NCI-H446 (cell line): ENCODE measurements around the gene B4GALNT4.
"Not testable (repeated sequence)": the region's sequence is repeated elsewhere in the genome, so short reads cannot be mapped to it uniquely, and the experiment has no call there.

Experiments
- DNase-seq, 2 experiments: peaks; one replicate each; lab custom pipeline; 2025; lab: John Stamatoyannopoulos, UW

Gene B4GALNT4

DNA sequence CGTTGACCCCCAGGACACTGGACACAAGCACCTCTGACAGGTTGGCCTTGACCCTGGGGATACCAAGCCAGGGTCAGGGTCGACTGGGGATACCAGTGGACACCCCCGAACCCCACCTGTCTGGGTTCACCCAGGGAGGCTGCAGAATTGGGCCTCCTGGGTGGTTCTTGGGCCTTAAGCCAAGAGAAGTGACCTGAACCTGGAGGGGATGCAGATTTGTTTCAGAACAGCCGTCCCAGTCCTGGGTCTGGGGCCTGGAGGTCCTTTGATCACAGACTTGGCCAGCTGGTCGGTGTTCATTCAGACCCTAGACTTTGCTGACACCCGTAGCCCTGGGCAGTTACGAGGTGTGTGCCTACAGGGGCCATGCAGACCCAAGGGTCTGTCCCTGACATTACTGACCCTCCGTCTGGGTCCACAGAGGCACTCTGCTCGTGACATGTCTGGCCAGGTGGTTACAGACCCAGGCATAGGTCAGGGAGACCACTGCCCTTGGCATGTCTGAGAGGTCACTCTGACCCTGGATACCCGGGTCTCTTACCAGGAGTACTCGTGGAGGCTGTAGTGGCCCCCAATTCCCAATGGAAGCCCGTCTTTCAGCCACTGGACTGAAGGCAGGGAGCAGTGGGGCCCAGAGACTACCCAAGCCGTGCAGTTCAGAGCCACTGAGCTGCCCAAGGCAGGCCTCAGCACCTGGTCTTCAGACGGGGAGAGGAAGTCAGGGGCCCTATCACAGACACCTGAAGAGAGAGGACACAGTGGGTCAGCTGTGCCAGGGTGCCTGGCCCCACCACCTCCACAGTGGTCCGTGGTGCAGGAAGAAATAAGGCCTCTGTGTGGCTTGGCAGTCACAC lies 39.1 kb downstream of the B4GALNT4 start:
- DNase-seq: no peak

DNA sequence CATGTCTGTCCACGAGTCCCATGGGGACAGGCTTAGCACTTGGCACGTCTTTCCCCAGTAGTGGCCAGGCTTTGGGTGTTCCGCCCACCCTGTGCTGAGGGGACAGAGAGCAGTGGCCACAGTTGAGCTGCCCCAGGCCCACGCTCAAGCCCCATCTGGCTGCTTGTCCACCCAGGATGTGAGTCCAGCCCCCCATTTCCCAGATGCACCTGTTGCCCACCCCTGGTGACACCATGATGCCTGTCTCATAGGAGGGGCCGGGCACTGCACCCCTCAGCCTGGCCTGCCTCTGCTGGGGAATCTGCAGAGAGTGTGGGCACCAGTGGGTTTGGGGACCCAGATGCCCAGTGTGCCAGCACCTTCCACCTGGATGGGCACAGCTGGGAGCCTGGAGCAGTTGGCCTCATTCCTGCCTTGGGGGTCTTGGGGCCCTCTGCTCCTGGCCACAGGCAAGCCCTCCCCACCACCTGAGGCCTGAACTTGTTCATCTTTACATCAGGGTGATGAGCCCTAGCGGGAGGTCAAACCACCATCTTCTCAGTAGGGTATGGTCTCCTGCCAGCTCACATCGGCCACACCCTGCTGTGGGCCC lies 39.8 kb downstream of the B4GALNT4 start:
- DNase-seq: no peak

DNA sequence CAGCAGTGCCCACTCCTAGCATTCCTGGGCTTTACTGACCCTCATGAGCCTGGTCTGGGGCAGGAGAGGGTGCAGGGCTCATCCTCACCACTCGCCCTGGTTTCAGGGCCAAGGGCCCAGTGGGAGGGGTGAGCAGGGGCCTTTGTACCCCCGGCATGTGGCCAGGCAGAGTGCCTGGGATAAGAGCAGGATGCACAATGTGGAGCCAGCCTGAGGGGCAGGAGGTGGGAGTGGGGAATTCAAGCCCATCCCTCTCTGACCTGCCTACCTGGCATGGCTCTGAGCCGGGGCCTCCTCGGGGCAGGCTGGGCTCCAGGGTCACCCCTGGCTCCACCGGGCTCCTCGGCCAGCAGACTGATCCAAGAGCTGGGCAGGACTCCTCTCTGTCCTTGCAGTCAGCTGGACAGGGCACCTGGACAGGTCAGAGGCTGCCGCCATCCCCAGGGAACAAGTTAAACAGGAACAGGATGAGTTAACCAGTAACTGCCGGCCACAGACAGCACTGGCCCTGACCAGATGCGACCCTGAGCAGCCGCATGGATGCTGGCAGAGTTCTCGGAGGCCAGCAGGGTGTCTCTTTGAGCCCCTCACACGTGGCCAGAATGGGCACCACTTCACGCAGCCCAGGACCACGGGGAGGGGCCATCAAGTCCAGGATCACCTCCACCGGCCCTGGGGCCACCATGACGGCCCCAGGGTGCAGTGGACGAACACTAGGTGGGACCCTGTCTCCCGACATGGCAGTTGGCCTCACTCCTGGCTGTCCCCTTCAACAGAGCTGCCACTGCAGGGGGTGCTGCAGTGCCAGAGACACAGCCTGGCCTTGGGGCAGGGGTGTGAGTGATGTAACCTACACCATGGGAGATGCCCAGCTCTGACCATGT lies 40.5 kb downstream of the B4GALNT4 start:
- DNase-seq: no peak

DNA sequence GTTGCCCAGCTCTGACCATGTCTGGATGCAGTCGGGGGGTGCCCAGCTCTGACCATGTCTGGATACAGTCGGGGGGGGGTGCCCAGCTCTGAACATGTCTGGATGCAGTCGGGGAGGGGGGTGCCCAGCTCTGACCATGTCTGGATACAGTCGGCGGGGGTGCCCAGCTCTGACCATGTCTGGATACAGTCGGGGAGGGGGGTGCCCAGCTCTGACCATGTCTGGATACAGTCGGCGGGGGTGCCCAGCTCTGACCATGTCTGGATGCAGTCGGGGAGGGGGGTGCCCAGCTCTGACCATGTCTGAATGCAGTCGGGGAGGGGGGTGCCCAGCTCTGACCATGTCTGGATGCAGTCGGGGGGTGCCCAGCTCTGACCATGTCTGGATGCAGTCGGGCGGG lies 41.4 kb downstream of the B4GALNT4 start:
- DNase-seq: not testable (repeated sequence)

DNA sequence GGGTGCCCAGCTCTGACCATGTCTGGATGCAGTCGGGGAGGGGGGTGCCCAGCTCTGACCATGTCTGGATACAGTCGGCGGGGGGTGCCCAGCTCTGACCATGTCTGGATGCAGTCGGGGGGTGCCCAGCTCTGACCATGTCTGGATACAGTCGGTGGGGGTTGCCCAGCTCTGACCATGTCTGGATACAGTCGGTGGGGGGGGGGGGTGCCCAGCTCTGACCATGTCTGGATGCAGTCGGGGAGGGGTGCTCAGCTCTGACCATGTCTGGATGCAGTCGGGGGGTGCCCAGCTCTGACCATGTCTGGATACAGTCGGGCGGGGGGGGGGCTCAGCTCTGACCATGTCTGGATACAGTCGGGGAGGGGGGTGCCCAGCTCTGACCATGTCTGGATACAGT lies 42.2 kb downstream of the B4GALNT4 start:
- not testable (repeated sequence) for DNase-seq

DNA sequence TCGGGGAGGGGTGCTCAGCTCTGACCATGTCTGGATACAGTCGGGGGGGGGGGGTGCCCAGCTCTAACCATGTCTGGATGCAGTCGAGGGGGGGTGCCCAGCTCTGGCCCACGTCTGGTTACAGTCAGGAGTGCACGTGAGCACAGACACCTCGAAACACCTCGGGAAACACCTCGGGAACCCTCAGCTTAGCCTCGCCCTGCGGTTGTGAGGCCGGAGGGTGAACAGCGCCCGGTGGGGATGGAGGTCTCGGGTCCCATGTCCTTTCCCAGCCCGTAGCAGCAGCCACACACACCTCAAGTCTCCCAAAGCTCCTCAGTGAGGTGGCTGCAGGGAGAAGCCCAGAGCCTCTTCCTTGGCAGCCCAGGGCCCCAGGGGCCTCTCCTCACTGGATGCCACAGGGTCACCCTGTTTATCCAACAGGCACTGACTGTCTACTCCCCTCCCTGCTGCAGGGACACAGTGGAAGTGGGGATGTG lies 43.4 kb downstream of the B4GALNT4 start:
- DNase-seq: no peak

DNA sequence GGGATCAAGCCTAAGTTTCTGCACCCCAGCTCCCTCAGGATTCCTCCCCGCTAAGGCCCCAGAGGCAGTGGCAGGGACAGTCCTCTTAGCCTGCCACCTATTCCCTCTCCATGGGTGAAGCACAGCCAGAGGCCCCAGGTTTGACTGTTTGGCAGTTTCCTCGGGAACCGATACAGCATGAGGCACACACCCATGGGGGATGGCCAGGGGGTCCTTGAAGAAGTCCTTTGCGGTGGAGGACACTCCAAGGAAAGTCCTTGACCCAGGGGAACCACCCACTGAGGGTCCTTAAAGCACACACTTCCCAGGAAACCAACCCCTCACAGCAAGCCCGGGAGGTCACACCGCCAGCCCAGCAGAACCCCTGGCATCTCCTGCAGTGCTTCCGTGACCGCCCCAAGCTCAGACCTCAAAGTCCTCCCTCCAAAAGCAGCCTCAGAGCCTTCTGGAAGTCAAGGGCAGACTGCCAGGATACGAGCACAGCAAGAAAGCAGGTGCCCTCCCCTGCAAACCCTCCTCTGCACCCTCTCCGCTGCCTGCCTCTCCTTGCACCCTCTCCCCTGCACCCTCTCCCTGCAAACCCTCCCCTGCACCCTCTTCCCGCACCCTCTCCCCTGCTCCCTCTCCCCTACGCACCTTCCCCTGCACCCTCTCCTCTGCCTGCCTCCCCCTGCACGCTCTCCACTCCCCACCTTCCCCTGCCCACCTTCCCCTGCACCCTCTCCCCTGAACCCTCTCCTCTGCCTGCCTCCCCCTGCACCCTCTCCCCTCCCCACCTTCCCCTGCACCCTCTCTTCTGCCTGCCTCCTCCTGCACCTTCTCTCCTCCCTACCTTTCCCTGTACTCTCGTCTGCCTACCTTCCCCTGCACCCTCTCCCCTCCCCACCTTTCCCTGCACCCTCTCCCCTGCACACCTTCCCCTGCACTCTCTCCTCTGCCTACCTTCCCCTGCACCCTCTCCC lies 44.1 kb downstream of the B4GALNT4 start:
- no peak for DNase-seq

DNA sequence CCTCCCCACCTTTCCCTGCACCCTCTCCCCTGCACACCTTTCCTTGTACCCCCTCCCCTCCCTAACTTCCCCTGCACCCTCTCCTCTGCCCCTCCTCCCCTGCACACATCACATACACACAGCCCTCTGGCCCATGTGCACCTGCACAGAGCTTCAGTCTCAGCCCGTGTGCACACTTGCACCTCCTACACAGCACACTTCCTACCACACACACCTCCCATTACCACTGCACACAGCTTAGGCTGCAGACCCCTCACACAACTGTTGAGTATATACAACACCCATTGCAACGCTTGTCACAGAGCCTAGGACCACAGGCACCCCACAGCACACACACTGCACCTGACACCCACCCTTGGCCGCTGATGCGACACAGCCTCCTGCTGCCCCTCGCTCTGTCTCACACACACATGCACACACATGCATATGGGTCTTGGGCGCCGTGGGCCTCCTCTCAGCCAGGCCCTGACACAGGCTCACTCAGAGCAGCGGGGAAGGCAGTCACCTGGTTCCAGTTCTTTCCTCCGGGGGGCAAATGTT lies 45.1 kb downstream of the B4GALNT4 start:
- no peak for DNase-seq

DNA sequence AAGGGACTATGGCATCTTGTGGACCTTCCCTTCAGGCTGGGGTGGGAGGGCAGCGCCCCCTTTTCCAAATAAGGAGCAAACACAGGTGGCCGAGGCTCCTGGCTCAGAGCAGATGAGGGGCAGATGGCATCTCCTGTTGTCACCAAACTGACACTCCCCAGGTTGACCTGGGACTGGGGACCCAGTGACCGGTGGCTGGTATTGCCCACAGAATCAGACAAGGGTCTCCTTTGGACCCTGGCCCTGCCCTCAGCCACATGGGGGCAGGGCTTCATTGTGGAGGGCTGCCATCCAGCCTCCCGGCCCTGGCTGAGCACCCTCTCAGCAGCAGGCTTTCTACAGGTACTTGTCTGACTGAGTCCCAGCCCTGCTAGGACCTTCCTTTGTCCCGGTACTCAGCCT lies 46.3 kb downstream of the B4GALNT4 start:
- no peak for DNase-seq

DNA sequence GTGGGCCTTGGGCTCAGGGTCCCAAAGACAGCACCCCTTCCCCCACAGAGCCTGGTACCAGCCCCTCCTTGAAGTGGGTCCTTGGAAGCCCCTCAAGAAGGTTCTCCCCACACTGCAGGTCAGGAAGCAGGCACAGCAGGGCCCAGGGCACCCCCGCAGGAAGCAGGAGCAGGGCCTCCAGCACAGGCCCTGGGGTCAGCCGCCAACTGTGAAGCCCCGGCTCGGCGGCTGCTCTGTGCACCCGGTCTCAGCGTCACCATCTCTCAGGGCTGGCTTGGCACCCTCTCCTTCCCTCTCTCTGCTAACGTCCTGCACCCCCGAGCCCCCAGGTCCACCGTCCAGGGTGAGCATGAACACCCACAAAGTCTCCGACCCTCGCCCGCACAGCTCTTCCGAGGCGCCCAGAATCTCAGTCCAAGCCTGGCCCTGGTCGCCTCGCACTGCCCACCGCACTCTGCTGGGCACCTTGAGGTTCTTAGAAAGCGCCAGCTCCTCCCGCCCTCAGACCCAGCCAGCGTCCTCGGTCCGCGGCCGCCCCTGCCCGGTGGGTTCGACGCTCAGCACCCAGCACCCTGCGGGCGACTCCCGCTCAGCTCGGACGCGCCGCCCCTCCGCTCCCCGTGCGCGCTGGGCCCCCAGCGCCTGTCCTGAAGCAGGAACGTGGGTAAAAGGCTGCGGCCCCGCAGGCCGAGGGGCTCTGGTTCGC lies 46.9 kb downstream of the B4GALNT4 start:
- DNase-seq: no peak

DNA sequence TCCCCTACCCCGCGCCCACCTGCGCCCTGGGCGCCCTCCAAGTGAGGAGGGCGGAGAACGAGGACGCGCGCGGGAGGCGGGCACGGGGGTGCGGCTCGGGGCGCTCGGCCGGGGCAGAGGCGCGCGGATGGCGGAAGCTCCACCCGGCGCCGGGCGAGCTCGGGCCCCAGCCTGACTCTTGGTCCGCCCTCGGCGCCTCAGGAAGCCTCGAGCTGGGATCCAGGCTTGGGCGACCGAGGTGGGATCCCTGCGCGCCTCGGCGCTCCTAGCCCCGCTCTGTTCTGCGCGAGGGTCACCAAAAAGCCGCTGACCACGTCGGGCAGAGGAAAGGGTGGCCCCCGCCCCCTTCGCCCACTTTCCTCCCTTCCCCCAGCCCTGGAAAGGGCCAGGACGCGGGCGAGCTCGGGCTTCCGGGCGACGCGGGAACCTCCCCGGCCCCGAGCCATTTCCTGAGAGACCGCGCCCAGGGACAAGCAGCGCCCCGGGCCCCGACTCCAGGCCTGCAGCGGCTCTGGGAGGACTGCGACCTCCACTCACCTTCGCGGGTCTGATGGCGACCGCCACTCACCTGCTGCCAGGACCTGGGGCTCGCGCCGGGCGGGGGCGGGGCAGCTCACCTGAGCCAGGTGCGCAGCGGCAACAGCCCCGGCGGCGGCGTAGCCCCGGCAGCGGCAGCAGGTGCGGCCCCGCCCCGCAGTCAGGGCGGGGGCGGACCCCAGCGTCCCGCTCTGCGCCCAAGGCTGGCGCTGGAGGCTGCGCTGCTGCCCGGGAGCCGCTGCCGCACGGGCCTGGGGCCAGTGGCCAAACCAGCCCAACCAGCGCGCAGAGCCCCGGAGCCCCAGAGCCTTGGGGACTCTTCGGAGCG lies 47.7 kb downstream of the B4GALNT4 start:
- DNase-seq: no peak

DNA sequence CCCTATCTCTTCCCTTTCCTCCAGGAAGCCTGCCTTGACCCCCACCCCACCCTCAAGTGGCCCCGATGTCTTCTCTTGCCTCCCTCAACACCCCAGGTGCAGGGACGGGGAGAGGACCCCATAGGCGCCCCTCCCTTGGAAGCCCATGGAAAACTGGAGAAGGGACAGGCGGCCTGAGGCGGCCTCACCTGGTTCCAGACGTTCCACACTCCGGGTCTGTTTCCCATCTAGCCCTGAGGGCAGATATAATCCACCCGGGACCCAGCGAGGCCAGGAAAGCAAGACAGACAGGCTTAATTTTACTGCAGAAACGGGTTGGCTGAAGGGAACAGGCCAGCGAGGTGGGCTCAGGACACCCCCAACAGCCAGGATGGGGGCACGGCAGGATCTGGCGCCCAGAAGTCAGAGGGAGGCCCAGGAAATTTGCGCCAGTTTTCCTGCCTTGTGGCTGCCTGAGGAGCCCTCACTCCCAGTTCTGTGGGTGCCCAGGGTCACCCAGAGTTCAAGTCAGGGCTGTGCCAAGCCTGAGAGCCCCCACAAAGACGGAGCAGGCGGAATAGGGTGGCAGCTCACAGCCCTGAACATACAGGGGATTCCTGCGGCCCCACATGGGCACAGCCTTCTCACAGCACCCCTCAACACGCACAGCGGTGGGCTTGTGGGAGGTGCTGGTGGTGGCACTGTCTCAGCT lies 48.5 kb downstream of the B4GALNT4 start:
- no peak for DNase-seq

DNA sequence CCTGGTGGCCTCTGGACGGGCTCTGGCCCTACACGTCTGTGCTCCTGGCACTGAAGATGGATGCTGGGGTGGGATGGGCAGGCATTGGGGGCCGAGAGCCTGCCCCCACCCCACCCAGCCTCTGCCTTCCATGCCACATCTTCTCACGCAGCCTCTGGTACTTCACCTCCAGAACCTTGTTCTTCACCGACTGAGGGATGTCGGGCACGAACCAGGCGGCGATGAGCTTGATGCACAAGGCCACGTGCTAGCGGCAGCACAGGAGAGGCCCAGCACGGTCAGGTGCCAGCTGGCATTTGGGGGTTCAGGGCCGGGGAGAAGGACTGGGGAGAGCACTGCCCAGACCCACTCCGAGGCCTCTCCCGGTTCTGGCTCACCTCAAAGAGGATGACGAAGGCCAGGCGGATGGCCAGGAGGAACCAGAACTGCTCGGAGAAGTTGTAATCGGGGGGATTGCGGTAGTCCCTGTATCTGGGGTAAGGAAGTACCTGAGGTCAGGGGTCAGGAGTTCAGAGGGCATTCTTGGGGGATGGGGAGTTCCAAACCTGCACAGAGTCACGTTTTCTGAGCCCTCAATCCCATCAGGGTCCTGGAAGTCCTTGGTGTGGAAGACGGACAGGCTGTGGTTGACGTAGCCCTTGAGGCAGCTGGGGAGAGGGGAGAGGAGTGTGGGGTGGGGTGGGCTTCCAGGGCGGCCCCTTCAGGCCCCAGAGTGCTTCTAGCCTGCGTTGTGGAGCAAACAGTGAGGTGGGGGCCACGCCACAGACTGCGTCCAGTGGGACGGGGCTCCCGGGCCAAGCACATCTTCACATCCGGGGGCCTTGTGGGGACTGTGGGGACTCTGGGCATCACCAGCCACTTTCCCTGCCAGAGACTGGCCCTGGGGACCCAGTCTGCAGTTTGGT lies 49.3 kb downstream of the B4GALNT4 start:
- DNase-seq: no peak

DNA sequence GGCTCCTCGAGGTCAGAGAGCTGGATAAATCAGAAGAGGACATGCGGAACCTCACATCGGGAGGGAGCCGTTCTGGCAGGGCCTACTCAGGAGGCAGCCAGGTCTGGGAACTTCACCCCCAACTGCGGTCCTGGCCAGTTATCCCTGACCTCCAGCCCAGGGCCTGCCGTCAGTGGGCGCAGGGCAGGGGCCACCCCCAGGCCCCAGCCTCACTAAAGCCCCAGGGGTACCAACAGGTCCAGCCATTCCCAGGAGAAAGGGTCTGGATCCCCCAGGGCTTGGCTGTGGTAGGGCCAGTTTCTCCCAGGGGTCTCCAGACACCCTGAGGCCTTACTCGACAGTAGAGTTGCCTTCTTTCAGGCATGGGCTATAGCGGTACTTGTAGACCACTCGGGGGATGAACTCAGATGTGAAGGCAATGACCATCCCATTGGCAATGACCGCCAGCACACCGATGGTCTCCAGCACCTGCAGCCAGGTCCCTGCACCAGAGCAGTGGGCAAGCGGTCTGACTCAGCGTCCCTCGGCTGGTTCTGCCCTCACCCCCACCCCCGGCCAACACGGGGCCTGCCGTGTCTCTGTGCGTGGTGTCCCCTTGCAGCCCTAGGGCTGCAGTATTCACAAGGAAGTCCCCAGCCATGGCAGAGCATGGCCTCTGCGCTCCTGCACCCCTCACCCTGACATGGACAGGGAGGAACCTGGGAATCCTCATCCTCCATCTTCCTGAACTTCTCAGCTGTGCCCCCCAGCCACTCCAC lies 50.1 kb downstream of the B4GALNT4 start:
- no peak for DNase-seq

DNA sequence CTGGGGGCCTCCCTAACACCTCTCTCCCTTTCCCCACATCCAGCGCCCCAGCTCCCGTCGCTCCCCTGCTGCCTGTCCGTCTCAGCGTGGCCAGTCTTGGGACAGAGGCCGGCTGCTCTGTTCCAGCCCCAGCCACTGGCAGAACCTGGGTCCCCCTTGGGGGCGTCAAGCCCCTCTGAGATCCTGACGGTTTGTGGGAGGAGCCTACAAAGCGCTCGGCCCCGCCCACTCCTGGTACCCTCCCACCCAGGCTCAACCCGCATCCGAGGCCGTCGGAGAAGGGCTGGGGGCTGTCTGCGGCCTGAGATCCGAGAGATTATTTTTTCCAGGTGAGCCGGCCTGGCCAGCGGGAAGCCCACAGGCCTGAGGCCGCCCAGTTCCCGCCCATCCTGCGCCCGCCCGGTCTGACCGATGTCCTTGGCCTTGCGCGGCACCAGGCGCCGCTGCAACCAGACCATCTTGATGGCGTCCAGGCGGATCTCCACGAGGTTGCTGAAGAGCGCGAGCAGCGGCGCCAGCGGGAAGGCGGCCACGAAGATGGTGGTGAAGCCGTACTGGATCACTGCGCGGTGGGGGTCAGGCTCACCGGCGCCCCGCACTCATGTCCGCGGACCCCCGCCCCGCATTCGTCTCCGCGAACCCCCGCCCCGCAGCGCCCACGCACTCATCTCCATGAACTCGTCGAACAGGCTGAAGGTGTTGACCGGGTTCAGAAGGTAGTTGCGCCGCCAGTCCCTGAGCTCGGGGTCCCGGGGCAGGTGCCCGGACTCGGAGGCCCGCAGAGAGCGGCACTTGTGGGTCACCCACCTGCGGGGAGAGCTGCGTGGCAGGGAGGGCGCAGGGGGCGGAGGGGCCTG lies 51.0 kb downstream of the B4GALNT4 start:
- DNase-seq: no peak

DNA sequence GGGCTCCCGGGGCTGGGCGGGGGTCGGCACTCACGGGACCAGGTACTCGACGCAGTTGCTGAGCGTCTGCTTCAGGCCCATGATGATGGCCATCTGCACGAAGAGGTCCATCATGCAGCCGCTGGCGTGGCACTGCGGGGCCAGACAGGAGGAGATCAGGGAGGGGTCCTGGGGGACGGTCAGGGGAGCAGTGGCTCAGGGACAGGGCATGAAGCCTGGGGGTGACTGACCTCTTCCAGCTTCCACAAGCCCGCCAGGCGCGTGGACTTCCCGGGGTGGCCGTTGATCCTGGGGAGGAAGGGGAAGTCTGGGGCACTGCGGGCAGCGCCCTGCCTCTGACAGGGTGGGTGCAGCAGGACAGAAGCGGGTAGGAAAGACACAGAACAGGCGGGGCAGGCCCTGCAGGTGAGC lies 51.6 kb downstream of the B4GALNT4 start:
- DNase-seq: no peak
